Suprapubic skin (tissue), 3 donors: Measurements from ENCODE around the gene CNTD1.

ENCODE experiments used
- CTCF ChIP-seq, 2 donors: fragments of 200-600 bp in 1 of 2; fragments of 450-650 bp in 1 of 2; sonication (generic) in 1 of 2; IDR thresholded peaks; one replicate each; pipeline ENCODE4 v1.5.1; 2016 to 2019; ENCODE audit warnings: antibody characterized with exemption in 2 of 2, mild to moderate bottlenecking in 1 of 2, moderate library complexity in 1 of 2
- EP300 ChIP-seq: sonication (generic); formaldehyde crosslinking; IDR thresholded peaks from one replicate; pipeline ENCODE4 v1.6.1; 2017; ENCODE audit warnings: antibody characterized with exemption
- POLR2A ChIP-seq, 2 donors: fragments of 450-650 bp; IDR thresholded peaks; one replicate each; pipeline ENCODE4 v1.6.1; 2017; ENCODE audit warnings: antibody characterized with exemption in 2 of 2, mild to moderate bottlenecking in 2 of 2, moderate library complexity in 2 of 2

GRCh38 chr17:42849031-42849430 is 50.4 kb downstream of the CNTD1 start:
- TF ChIP-seq CTCF (IDR thresholded peaks at IDR 0.05) (no peak), POLR2A (IDR thresholded peaks at IDR 0.05) (no peak), EP300 (no peak)
